OCI-LY7 (cell line): Measurements from ENCODE around the gene CHD5. TPM values are rescaled to one million over a fixed set of nuclear protein-coding genes. Genes with fewer than 3 reads are reported as not detected.

Source experiments
- BruUV-seq: library from RNA; stranded (reverse); fragments of 400-500 nt; replicated peaks from 2 replicates; lab custom pipeline; 2021; lab: Mats Ljungman, UMichigan
- CTCF ChIA-PET: fragments of 300-600 bp; sonication (Branson Sonifier 250); formaldehyde crosslinking; loops from one replicate; lab custom pipeline; 2022; ENCODE audit warnings: antibody characterized with exemption; ENCODE audit not compliant: unreplicated experiment; lab: Charles Lee
- POLR2A ChIA-PET: fragments of 300-600 bp; sonication (Branson Sonifier 250); formaldehyde crosslinking; loops from one replicate; lab custom pipeline; 2022; ENCODE audit warnings: antibody characterized with exemption; lab: Charles Lee
- DNase-seq: peaks from one replicate; pipeline ENCODE4 v3.0.0-alpha.2; 2015; ENCODE audit warnings: low spot score
- H2AFZ ChIP-seq: fragments of 200-600 bp; sonication (generic), shearing (Covaris generic); 2 replicates; pipeline ENCODE4 v1.6.1; 2014; ENCODE audit warnings: mild to moderate bottlenecking, antibody characterized with exemption, low read length, moderate library complexity
- H3K27ac ChIP-seq: fragments of 200-600 bp; sonication (generic); 2 replicates; pipeline ENCODE4 v1.5.1; 2014; ENCODE audit warnings: mixed run types, low read depth, mild to moderate bottlenecking, moderate library complexity, low read length, inconsistent platforms; ENCODE audit not compliant: poor library complexity, severe bottlenecking
- H3K36me3 ChIP-seq: fragments of 200-600 bp; sonication (generic); 2 replicates; pipeline ENCODE4 v1.6.1; 2014; ENCODE audit warnings: mild to moderate bottlenecking, antibody characterized with exemption, low read length, moderate library complexity, mixed read lengths; ENCODE audit not compliant: insufficient read depth
- H3K4me1 ChIP-seq: fragments of 200-600 bp; sonication (generic); 2 replicates; pipeline ENCODE4 v1.5.1; 2014; ENCODE audit warnings: mild to moderate bottlenecking, low read length; ENCODE audit not compliant: insufficient read depth, poor library complexity, severe bottlenecking
- H3K4me2 ChIP-seq: fragments of 200-600 bp; sonication (generic); 2 replicates; pipeline ENCODE4 v1.6.1; 2014; ENCODE audit warnings: mild to moderate bottlenecking, low read length
- H3K4me3 ChIP-seq: fragments of 200-600 bp; sonication (generic); 2 replicates; pipeline ENCODE4 v1.5.1; 2014; ENCODE audit warnings: mild to moderate bottlenecking, low read depth, low read length; ENCODE audit not compliant: poor library complexity, severe bottlenecking
- H3K79me2 ChIP-seq: fragments of 200-600 bp; sonication (generic); 2 replicates; pipeline ENCODE4 v1.6.1; 2016; ENCODE audit warnings: low read depth, mild to moderate bottlenecking, low read length, moderate library complexity, mixed read lengths; ENCODE audit not compliant: insufficient read depth
- H3K9me2 ChIP-seq: fragments of 200-600 bp; sonication (generic); 2 replicates; pipeline ENCODE4 v1.6.1; 2016; ENCODE audit warnings: mild to moderate bottlenecking, low read length, mixed read lengths; ENCODE audit not compliant: insufficient read depth
- H3K9me3 ChIP-seq: fragments of 200-600 bp; sonication (generic); 2 replicates; pipeline ENCODE4 v1.6.1; 2014; ENCODE audit warnings: mild to moderate bottlenecking, mixed run types, low read length, mixed read lengths
- H4K20me1 ChIP-seq: fragments of 200-600 bp; sonication (generic); 2 replicates; pipeline ENCODE4 v1.6.1; 2014; ENCODE audit warnings: mild to moderate bottlenecking, antibody characterized with exemption, low read length, moderate library complexity, mixed read lengths; ENCODE audit not compliant: insufficient read depth
- CTCF ChIP-seq: fragments of 200-600 bp; sonication (generic); conservative IDR thresholded peaks from 2 replicates; pipeline ENCODE4 v1.5.1; 2014; ENCODE audit warnings: mild to moderate bottlenecking, antibody characterized with exemption, low read length, moderate library complexity, mixed read lengths
- EZH2phosphoT487 ChIP-seq: fragments of 200-600 bp; sonication (generic); IDR thresholded peaks from 2 replicates; pipeline ENCODE4 v1.6.1; 2018; ENCODE audit warnings: low read depth, borderline replicate concordance, mild to moderate bottlenecking, mixed run types, antibody characterized with exemption, low read length, moderate library complexity, mixed read lengths
- intact Hi-C: fragments of 100-400 bp; cut with micrococcal nuclease; formaldehyde crosslinking; loops from one replicate; pipeline ENCODE4 v1.10.0; 2022; ENCODE audit not compliant: unreplicated experiment
- total RNA-seq, 2 experiments: library from RNA; depleted of rRNA in 1 of 2; stranded (reverse); fragments of >200 nt in 1 of 2; shearing (Covaris generic) in 1 of 2; gene quantifications; 2 replicates each; pipeline ENCODE4 v1.2.3, GENCODE V29; 2014 to 2022

The CHD5 gene
- total RNA-seq, 2 experiments from 2014 or later: 0.19 to 0.38 TPM

DNA sequence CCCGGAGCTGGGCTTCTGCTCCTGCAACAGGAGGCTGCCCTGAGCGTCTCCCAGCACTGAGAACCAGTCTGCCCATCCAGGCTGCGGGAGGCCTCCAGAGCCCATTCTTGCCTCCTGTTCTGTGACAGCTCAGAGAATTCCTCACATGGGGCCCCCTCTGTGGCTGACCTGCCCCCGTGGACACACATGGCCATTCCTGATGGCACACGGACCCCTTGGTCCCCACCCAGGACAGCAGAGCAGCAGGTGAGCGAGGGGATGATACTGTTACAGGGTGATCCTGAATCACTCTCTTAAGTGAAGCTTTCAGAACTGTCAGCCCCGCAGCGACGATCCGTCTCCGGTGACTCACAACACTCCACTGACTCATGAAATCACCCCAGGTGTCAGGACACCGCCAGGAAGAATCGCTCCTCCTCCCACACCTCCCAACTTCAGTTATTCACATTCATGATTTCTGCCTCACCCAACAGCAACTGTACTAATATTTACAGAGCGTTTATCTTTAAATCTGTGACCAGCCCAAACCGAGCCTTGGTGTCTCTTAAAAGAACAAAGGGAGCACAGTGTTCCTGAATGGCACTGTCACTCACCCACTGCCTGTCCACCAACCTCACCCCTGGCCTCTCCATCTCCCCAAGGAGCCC is 22.5 kb downstream of the CHD5 start:
- POLR2A ChIA-PET: no interaction called here
- no peaks in the 10 kb centered on the region for H3K4me1 ChIP-seq
- no peak overlapping the region for H3K4me3 ChIP-seq
- H2AFZ ChIP-seq: no peak overlapping the region
- H3K4me2 ChIP-seq: no peak overlapping the region
- no peaks in the 10 kb centered on the region for H3K36me3 ChIP-seq
- H4K20me1 ChIP-seq: no peaks in the 10 kb centered on the region
- no peaks in the 10 kb centered on the region for H3K79me2 ChIP-seq
- TF ChIP-seq CTCF (no peak), EZH2phosphoT487 (no peak)
- no peaks in the 10 kb centered on the region for H3K9me3 ChIP-seq
- H3K9me2 ChIP-seq: no peaks in the 10 kb centered on the region
- BruUV-seq: no TSS peak
- CTCF ChIA-PET: no interaction called here
- intact Hi-C loops: no loop called here
- H3K27ac ChIP-seq: no peak overlapping the region
- DNase-seq: no peak

DNA sequence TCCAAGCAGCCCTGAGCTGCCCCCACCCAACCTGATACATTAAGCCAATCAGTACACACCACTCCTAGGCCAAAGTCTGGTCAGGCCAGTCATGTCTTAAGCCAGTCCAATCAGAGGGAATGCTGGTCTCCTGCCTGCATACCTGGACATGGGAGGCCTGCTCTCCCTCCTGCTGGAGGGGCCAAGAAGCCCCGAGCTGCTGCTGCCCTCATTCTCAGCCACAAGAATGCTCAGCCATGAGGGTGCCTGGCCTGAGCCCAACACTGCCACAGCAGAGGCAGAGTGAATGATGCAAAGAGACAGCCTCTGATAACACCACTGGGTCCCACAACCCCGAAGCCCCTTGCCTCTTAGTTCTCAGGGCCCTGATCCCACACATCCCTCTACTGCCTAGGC is 23.0 kb downstream of the CHD5 start:
- TF ChIP-seq CTCF (no peak), EZH2phosphoT487 (no peak)
- Histone ChIP-seq H3K4me3 (no peak overlapping the region), H3K79me2 (no peaks in the 10 kb centered on the region), H3K9me3 (no peaks in the 10 kb centered on the region), H3K9me2 (no peaks in the 10 kb centered on the region), H3K27ac (no peak overlapping the region), H3K4me1 (no peaks in the 10 kb centered on the region), H3K4me2 (no peak overlapping the region), H4K20me1 (no peaks in the 10 kb centered on the region), H3K36me3 (no peaks in the 10 kb centered on the region), H2AFZ (no peak overlapping the region)
- ChIA-PET CTCF (no interaction called here), POLR2A (no interaction called here)
- intact Hi-C loops: no loop called here
- DNase-seq: no peak
- BruUV-seq: no TSS peak

DNA sequence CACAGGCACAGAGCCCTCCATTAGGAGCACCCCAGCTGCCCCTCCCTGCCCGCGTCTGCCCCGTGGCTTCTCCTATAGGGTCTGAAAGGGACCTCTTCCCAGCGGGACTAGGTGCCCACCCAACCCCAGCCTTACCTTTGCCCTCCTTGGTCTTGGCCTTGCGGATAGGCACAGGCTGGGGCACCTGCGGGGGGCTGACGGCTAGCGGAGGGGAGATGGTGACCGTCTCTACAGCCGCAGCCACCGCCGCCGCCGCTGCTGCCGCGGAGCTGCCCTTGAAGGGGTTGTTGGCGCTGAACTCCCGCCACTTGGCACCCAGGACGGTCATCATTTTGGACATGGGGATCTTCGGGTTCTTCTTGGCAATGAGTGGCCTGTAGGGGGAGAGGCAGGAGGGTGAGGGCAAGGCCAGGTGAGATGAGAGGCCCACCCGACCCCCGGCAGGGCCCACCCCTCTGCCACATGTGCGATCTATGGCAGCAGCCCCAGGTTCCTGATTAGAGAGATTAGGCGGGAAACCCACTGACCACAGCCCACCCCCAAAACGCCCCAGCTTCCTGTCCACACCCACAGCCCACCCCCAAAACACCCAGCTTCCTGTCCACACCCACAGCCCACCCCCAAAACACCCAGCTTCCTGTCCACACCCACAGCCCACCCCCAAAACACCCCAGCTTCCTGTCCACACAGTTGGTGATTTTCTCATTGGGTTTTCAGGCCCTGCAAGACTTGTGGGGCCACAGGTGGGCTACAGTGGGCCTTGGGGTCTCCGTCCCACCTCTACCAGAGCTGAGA is 25.4 kb downstream of the CHD5 start:
- H4K20me1 ChIP-seq: no peaks in the 10 kb centered on the region
- ChIA-PET POLR2A (no interaction called here), CTCF (no interaction called here)
- H3K27ac ChIP-seq: no peak overlapping the region
- BruUV-seq: no TSS peak
- intact Hi-C loops: no loop called here
- H2AFZ ChIP-seq: no peak overlapping the region
- no peak for DNase-seq
- no peaks in the 10 kb centered on the region for H3K9me3 ChIP-seq
- no peaks in the 10 kb centered on the region for H3K4me1 ChIP-seq
- no peaks in the 10 kb centered on the region for H3K9me2 ChIP-seq
- H3K4me3 ChIP-seq: no peak overlapping the region
- no peak overlapping the region for H3K4me2 ChIP-seq
- H3K36me3 ChIP-seq: no peaks in the 10 kb centered on the region
- TF ChIP-seq CTCF: no peak
- TF ChIP-seq EZH2phosphoT487: no peak
- H3K79me2 ChIP-seq: no peaks in the 10 kb centered on the region
